Prostate gland (tissue), 2 donors: ENCODE measurements around the gene HAUS8.

Source experiments
- POLR2A ChIP-seq: fragments of 450-650 bp; IDR thresholded peaks from one replicate; pipeline ENCODE4 v1.6.1; 2016; ENCODE audit warnings: antibody characterized with exemption, mild to moderate bottlenecking
- POLR2AphosphoS5 ChIP-seq: sonication (generic); formaldehyde crosslinking; IDR thresholded peaks from one replicate; pipeline ENCODE4 v1.6.1; 2017; ENCODE audit warnings: antibody characterized with exemption
- TF ChIP-seq, protein P1 (sequence below), 4 experiments: fragments of 200-600 bp in 2 of 4; fragments of 450-650 bp in 2 of 4; sonication (generic) in 2 of 4; IDR thresholded peaks; 1 replicate in 3 of 4; 2 replicates in 1 of 4; pipeline ENCODE4 v1.5.1; 2016 to 2019; ENCODE audit warnings: antibody characterized with exemption in 4 of 4, mild to moderate bottlenecking in 2 of 4, moderate library complexity in 2 of 4

DNA sequence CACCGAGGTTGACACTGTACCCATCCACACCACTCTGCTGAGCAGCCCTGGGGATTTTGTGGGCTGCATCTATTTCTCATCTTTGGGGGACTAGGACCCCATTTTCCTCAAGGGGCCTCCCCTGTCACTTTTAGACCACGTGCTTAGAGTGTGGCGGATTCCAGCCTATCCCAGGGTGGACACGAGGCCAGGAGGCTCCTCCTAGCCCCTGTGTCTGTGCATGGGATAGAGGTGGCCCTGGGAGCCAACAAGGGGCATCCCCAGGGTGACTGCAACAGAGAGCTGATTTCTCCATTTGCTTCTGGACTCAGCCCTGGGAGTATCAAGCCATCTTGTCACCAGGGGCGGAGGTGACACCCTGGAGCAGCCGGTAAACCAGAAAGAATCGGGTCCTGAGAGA is 72.8 kb downstream of the HAUS8 start:
- TF ChIP-seq, protein P1, sequence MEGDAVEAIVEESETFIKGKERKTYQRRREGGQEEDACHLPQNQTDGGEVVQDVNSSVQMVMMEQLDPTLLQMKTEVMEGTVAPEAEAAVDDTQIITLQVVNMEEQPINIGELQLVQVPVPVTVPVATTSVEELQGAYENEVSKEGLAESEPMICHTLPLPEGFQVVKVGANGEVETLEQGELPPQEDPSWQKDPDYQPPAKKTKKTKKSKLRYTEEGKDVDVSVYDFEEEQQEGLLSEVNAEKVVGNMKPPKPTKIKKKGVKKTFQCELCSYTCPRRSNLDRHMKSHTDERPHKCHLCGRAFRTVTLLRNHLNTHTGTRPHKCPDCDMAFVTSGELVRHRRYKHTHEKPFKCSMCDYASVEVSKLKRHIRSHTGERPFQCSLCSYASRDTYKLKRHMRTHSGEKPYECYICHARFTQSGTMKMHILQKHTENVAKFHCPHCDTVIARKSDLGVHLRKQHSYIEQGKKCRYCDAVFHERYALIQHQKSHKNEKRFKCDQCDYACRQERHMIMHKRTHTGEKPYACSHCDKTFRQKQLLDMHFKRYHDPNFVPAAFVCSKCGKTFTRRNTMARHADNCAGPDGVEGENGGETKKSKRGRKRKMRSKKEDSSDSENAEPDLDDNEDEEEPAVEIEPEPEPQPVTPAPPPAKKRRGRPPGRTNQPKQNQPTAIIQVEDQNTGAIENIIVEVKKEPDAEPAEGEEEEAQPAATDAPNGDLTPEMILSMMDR (IDR thresholded peaks at IDR 0.05): no peak
- TF ChIP-seq POLR2A (no peak), POLR2AphosphoS5 (no peak)
